NCI-H1694 (cell line): ENCODE measurements around the gene TJP2.

Experiments used
- DNase-seq: peaks from one replicate; lab custom pipeline; 2025; lab: John Stamatoyannopoulos, UW

TJP2 gene

GRCh38 chr9:69232135-69232534 is 58.1 kb downstream of the TJP2 start:
- no peak for DNase-seq

DNA sequence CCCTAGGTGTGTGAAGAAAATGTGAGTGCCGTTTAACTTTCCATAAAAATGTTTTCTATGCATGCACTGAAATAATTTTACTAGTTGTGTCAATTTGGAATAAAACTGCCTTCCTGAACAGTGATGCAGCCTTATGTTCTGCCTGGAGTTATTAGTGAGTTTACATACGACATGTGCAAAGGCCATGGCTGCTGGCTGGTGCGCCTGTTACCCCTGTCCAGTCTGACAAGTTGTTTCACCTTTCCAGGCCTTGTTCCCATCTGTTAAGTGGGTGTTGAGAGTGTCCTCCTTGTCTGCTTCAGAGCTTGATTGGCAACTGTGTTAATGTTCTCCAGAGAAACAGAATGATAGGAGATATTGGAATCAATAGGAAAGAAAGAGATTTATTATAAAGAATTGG is 60.6 kb downstream of the TJP2 start:
- no peak for DNase-seq

GRCh38 chr9:69236188-69236587 is 62.1 kb downstream of the TJP2 start:
- no peak for DNase-seq

DNA sequence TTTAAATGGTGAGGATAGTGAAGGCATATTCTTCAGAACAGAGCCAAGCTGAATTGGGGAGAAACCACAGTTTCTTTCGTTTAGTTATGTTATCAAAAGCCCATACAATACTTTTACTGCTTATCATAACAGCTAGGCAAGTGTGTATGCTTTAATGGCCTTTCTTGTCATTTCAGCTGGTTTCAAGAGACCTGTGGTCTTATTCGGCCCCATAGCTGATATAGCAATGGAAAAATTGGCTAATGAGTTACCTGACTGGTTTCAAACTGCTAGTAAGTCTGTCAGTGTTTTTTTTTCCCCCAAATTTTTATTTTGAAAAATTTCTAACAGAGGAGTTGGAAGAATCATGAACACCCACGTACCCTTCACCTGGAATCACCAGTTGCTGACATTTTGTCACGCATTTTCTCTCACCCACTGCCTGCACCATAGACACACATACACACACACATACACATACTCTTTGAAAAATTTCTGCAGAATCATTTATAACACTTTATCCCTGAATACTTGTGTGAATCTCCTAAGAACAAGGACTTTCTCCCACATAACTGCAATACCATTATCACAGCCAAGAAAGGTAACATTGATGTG is 63.7 kb downstream of the TJP2 start:
- DNase-seq, result no peak

DNA sequence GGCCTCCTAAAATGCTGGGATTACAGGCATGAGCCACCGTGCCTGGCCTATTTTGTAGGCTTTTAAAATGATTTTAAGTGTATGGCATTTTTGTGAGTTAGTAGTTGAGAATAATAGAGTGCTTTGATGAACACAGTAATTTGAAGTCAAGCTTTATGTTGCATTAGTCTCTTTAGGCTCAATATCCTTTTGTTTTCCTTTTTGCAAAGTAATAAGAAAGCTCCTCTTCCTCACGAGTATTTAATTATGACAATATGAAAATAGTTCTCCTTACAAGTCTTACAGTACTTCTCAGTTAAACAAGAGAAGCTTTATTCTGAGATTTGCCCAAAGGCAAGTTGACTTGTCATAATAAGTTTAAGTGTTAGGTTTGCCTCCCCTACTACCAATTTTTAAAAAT is 69.0 kb downstream of the TJP2 start:
- DNase-seq, result no peak

- no peak for DNase-seq
These were observed 72.6 kb downstream of the TJP2 start for GRCh38 chr9:69246629-69247028.

- no peak for DNase-seq
These were observed 73.9 kb downstream of the TJP2 start for GRCh38 chr9:69248005-69248404.

GRCh38 chr9:69249337-69249736 is 75.3 kb downstream of the TJP2 start:
- DNase-seq, result no peak

- DNase-seq, result no peak
These were observed 76.6 kb downstream of the TJP2 start for GRCh38 chr9:69250681-69251080.

DNA sequence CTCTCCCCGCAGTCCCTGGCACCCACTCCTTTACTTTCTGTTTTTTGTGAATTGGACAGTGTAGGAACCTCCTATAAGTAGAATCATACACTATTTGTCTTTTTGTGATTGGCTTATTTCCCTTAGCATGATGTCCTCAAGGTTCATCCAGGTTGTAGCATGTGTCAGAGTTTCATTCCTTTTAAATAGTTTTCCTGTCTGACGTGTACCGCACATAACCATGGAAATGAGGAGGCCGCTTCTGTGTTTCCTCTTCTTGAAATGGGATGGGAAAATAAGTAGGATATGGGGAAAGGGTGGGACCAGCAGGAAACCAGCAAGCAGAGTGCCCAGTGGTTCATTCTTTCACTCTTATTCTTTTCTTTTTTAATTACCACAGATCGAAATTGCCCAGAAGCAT is 78.4 kb downstream of the TJP2 start:
- DNase-seq, result no peak

- no peak for DNase-seq
These were observed 79.0 kb downstream of the TJP2 start for GRCh38 chr9:69253057-69253456.

GRCh38 chr9:69254223-69254622 is 80.1 kb downstream of the TJP2 start:
- DNase-seq, result no peak

GRCh38 chr9:69255591-69255990 is 81.5 kb downstream of the TJP2 start:
- no peak for DNase-seq

DNA sequence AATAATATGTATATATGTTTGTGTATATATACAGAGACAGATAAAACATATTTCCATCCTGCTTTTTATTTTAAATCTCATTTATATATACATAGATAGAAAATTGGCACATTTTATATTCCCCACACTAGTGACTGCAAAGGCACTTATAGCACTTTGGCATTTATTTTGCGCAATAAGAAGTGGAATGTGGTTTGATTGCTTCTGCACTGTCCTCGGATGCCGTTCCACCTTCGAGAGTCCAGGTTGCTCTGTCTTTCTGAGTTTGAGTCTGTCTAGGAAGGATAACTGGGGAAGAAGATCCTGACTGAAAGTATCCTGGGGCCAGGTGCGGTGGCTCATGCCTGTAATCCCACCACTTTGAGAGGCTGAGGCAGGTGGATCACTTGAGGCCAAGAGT is 84.5 kb downstream of the TJP2 start:
- no peak for DNase-seq

DNA sequence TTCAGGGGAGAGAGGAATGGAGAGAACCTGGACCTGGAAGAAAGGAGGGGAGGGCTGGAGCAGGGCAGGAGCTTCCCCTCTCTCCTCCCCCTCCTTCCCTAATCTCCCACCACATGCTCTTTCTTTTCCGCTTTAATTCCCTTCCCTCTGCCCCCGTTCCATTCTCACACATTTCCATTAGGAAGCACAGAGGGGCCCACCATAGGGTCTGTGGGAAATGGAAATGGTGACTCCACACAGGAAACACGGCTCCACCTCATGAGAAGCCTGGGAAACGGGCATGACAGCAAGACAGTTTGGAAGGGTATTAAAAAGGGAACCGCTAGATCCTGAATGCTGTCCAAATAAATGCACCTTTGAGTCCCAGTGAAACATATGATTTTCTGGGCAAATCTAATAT is 86.1 kb downstream of the TJP2 start:
- no peak for DNase-seq

DNA sequence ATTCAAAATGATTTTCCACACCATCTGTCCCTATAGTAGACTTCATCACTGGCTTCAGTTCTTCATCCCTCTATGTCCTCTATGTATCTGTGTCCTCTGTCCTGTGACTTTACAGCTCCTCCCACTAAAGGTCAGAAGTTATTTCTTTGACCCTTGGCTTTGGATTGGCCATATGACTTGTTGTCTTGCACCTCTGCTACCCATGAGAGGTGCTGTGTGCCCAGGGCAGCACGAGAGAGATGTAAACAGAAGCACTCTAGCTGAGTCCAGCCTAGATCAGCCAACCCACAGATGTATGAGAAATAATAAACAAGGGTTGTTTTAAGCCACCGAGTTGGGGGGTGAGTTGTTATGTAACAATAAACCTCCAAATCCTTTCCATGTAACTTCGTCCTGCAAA is 87.6 kb downstream of the TJP2 start:
- DNase-seq, result no peak

DNA sequence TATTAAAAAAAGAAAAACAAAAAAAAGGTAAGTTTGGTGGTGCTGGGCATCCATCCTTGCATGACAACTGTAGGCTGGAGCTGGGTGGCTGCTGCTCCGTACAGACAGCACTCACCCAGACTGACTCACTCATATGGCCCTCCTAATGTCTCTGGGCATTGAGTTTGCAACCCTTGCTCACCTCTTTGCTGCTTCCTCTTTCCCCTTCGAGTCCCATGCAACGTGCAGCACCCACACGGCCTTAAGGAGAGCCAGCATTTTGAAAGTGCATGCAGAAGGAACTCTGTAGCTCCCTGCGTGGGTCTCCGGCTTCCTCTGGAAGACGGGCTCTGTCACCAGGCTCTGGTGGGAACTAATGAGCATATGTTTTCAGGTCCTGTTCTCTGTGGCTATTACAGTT is 90.4 kb downstream of the TJP2 start:
- DNase-seq, result no peak

DNA sequence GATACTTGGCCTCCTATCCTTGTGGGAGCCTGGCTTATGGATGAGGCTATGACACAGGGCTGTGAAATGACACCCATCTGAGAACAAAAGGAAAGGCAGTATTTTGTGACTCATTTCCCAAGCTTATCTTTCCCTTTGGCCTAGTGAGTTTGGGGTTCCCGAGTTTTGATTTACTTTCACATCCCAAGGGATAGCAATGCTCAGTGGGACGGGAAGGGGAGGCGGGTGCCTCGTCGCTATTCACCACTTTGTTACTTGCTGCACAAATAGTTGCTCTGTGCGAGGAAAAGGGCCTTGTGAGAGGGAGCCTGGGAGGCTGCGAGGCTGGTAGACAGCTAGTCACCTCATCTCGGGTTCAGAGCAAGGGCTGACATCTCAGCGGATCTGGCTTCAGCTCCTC is 91.8 kb downstream of the TJP2 start:
- no peak for DNase-seq

GRCh38 chr9:69272212-69272611 is 98.1 kb downstream of the TJP2 start:
- no peak for DNase-seq

DNA sequence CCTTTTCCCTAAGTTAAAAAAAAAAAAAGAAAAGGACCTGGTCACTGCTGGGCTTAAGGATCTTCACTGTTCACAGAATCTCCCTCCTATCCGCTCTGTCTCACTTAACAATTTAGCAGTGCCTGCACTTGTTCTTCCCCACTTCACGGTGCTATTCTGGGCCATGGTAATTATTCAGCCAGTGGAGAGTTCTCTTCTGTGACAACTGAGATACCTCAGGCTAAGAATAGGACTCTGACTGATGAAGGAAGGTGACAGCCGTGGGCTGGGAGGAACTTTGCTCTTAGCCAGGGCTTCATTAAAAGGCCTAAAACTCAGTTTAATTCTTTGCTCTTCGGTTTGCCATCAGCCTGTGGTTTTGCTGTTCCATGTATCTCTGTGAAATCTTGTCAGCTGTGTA is 99.1 kb downstream of the TJP2 start:
- DNase-seq, result no peak

GRCh38 chr9:69276775-69277174 is 102.7 kb downstream of the TJP2 start:
- DNase-seq, result no peak

DNA sequence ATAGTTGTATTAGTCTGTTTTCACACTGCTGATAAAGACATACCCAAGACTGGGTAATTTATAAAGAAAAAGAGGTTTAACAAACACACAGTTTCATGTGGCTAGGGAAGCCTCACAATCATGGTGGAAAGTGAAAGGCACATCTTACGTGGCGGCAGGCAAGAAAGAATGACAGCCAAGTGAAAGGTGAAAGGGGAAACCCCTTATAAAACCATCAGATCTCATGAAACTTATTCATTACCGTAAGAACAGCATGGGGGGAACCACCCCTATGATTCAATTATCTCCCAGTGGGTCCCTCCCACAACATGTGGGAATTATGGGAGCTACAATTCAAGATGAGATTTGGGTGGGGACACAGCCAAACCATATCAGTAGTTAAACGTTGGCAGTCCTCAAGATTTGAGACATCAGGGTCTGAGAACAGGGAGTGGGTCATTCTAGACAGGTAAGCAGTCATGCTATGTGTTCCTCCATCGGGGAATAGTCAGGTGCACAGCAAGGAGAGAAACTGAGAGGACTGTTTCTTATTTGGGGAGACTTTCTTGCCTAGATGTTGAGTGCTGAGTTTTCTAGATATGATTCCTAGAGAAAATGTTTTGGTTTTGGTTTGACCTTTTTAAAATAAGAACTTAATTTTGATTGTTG is 105.1 kb downstream of the TJP2 start:
- no peak for DNase-seq

GRCh38 chr9:69279733-69280132 is 105.7 kb downstream of the TJP2 start:
- no peak for DNase-seq

DNA sequence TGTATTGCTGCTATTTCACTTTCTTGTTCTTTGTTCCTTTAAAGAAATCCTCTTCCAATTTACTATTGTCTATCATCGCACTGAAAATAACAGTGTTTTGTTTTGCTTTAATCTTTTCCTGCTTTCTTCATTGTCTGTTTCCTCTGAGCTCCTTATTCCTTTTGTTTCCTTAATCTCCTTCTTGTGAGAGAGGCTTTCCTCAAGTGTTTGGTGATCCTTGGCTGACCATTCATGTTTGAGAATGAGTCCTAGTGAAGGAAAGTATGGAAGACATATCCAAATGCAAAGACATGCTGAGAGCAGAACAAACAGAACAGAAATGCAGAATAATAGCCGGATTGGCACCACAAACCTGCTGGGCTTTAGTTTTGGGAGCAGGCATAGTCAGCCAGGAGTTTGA is 108.9 kb downstream of the TJP2 start:
- no peak for DNase-seq
